ENCODE results near the gene ZHX3. TPM values are rescaled to one million over a fixed set of nuclear protein-coding genes. Genes with fewer than 3 reads are reported as not detected.

The ZHX3 gene
- total and polyA plus RNA-seq, 3 experiments from 2014 or later: 12.1 to 15.3 (median 12.7) TPM

DNA sequence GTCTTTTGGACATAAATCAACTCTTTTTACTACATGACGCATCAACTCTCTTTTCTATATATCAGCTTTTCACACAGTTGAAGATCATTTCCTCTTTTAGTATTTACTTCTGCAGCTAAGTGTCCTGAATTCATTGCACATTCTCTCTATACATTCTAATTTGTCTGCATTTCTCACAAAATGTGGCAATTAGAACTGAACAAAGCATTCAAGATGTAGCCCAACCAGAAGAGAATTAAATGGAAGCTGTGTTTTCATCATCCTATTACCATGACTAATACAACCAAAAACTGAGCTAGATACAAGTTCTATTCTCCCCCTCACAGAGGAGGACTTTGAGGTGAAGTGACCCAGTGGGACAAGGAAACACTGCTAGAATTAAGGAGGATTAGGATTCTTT lies 93.2 kb downstream of the ZHX3 start:
- Histone ChIP-seq H3K27me3 (ENCODE audit: insufficient read depth, low read length, poor library complexity, severe bottlenecking) (no peaks in the 10 kb centered on the region), H3K36me3 (ENCODE audit: insufficient read depth, low read length) (no peaks in the 10 kb centered on the region), H3K27ac (ENCODE audit: low read depth, low read length) (no peak overlapping the region), H3K4me3 (ENCODE audit: low read length) (no peak overlapping the region), H3K4me1 (ENCODE audit: insufficient read depth, low read length) (no peaks in the 10 kb centered on the region), H3K9me3 (ENCODE audit: low read length) (no peaks in the 10 kb centered on the region)
- H3K9me3 Mint-ChIP-seq: no peaks in the 10 kb centered on the region
- DNase-seq: no peak
- H3K36me3 Mint-ChIP-seq: peaks cover 0 to 6% (median 0%) of the 10 kb centered on the region in 3 donors
- ChIA-PET POLR2A (no interaction called here), CTCF (interaction anchor here (0.6 to 2.8 kb wide), 4 partner anchors 11 to 116 kb away, joined by 3 to 14 read pairs (median 4); partner anchors contain the start of genes LPIN3 and PLCG1)
- no peaks in the 10 kb centered on the region for H3K4me1 Mint-ChIP-seq
- H3K27ac Mint-ChIP-seq: no peak overlapping the region
- H3K4me3 Mint-ChIP-seq: no peak overlapping the region
- no peaks in the 10 kb centered on the region for H3K27me3 Mint-ChIP-seq

- H3K4me1 Mint-ChIP-seq: no peaks in the 10 kb centered on the region
- CTCF ChIA-PET: interaction anchor here (2.3 to 2.8 kb wide), 2 partner anchors 9 to 87 kb away, joined by 10 to 14 read pairs; no protein-coding TSS in a partner anchor
- Histone ChIP-seq H3K4me3 (ENCODE audit: low read length) (no peak overlapping the region), H3K9me3 (ENCODE audit: low read length) (no peaks in the 10 kb centered on the region), H3K27me3 (ENCODE audit: insufficient read depth, low read length, poor library complexity, severe bottlenecking) (no peaks in the 10 kb centered on the region), H3K36me3 (ENCODE audit: insufficient read depth, low read length) (no peaks in the 10 kb centered on the region), H3K27ac (ENCODE audit: low read depth, low read length) (no peak overlapping the region), H3K4me1 (ENCODE audit: insufficient read depth, low read length) (no peaks in the 10 kb centered on the region)
- H3K4me3 Mint-ChIP-seq: no peak overlapping the region
- H3K36me3 Mint-ChIP-seq: peaks cover 0 to 6% (median 0%) of the 10 kb centered on the region in 3 donors
- POLR2A ChIA-PET: no interaction called here
- no peak for DNase-seq
- no peaks in the 10 kb centered on the region for H3K27me3 Mint-ChIP-seq
- H3K9me3 Mint-ChIP-seq: no peaks in the 10 kb centered on the region
- peak overlapping the region in 1 of 8 donors; percentile 36 for H3K27ac Mint-ChIP-seq
These were observed 94.4 kb downstream of the ZHX3 start for GRCh38 chr20:41223112-41223511.

- DNase-seq: no peak
- POLR2A ChIA-PET: no interaction called here
These were observed 94.8 kb downstream of the ZHX3 start for GRCh38 chr20:41222703-41223102.

DNA sequence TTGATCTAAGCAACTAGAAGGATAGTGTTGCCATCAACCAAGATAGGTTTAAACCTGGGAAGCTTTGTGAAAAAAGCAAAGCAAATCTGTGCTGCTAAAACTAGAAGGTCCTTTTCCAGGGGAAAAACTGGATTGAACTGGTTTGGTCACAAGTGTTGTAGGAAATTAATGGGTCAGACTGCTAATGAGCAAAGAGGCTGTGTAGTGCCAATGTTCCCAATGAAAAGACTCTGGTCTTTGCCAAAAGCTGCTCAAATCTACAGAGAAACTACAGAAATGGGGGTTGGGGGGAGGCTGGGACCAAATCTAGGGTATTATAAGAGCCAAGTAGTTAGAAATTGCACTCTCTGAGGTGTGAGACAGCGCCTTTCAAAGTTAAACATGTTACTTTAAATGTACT lies 95.2 kb downstream of the ZHX3 start:
- Histone ChIP-seq H3K4me1 (ENCODE audit: insufficient read depth, low read length) (no peaks in the 10 kb centered on the region), H3K27me3 (ENCODE audit: insufficient read depth, low read length, poor library complexity, severe bottlenecking) (no peaks in the 10 kb centered on the region), H3K27ac (ENCODE audit: low read depth, low read length) (no peak overlapping the region), H3K4me3 (ENCODE audit: low read length) (no peak overlapping the region), H3K9me3 (ENCODE audit: low read length) (no peaks in the 10 kb centered on the region), H3K36me3 (ENCODE audit: insufficient read depth, low read length) (no peaks in the 10 kb centered on the region)
- Mint-ChIP-seq H3K9me3 (no peaks in the 10 kb centered on the region), H3K27me3 (no peaks in the 10 kb centered on the region), H3K4me3 (no peak overlapping the region), H3K4me1 (no peaks in the 10 kb centered on the region), H3K36me3 (peaks cover 0 to 6% (median 0%) of the 10 kb centered on the region in 3 donors), H3K27ac (no peak overlapping the region)
- DNase-seq: no peak
- CTCF ChIA-PET: interaction anchor here (2.3 kb wide), 1 partner anchor 10 kb away, joined by 10 read pairs; no protein-coding TSS in a partner anchor
- POLR2A ChIA-PET: no interaction called here

More at GRCh38 chr20:41222703-41223102, 94.8 kb downstream of the ZHX3 start:
- H3K27ac Mint-ChIP-seq: peak overlapping the region in 1 of 8 donors; percentile 36
- H3K9me3 ChIP-seq (ENCODE audit: low read length): no peaks in the 10 kb centered on the region
- H3K27me3 Mint-ChIP-seq: no peaks in the 10 kb centered on the region
- peaks cover 0 to 6% (median 0%) of the 10 kb centered on the region in 3 donors for H3K36me3 Mint-ChIP-seq
- CTCF ChIA-PET: interaction anchor here (2.3 to 2.8 kb wide), 2 partner anchors 10 to 87 kb away, joined by 10 to 14 read pairs; no protein-coding TSS in a partner anchor
- no peak overlapping the region for H3K4me3 ChIP-seq (ENCODE audit: low read length)
- H3K4me3 Mint-ChIP-seq: no peak overlapping the region
- no peaks in the 10 kb centered on the region for H3K9me3 Mint-ChIP-seq
- H3K4me1 Mint-ChIP-seq: no peaks in the 10 kb centered on the region
- H3K27me3 ChIP-seq (ENCODE audit: insufficient read depth, low read length, poor library complexity, severe bottlenecking): no peaks in the 10 kb centered on the region
- H3K36me3 ChIP-seq (ENCODE audit: insufficient read depth, low read length): no peaks in the 10 kb centered on the region
- H3K4me1 ChIP-seq (ENCODE audit: insufficient read depth, low read length): no peaks in the 10 kb centered on the region
- no peak overlapping the region for H3K27ac ChIP-seq (ENCODE audit: low read depth, low read length)

DNA sequence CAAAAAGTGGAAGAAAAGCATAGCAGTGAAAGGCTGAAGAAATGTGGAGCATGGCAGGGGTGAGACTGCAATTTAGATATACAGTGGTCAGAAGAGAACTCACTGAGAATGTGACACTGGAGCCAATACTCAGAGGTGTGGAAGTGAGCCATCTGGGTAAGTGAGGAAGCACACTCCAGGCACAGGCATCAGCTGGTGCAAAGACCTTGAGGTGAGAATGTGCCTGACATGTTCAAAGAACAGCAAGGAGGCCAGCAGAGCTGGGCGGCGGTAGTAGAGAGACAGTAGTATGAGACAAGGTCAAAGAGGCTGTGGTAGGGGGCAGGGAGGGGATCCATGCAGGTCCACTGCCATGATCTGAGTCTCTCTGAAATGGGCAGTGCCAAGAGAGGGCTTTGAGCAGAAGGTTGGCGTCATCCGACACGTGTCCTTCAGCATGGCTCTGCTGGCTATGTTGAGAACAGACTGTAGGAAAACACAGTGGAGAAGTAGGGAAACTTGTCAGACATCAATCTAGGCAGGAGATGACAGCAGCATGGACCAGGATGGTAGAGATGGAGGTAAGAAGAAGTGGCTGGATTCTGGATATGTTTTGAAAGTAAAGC lies 95.8 kb downstream of the ZHX3 start:
- Mint-ChIP-seq H3K27ac (peak overlapping the region in 2 of 8 donors; percentile 40 to 56), H3K9me3 (no peaks in the 10 kb centered on the region), H3K36me3 (peaks cover 0 to 6% (median 0%) of the 10 kb centered on the region in 3 donors), H3K4me3 (no peak overlapping the region), H3K4me1 (no peaks in the 10 kb centered on the region), H3K27me3 (no peaks in the 10 kb centered on the region)
- CTCF ChIA-PET: interaction anchor here (2.3 kb wide), 1 partner anchor 11 kb away, joined by 10 read pairs; no protein-coding TSS in a partner anchor
- no peaks in the 10 kb centered on the region for H3K36me3 ChIP-seq (ENCODE audit: insufficient read depth, low read length)
- H3K27me3 ChIP-seq (ENCODE audit: insufficient read depth, low read length, poor library complexity, severe bottlenecking): no peaks in the 10 kb centered on the region
- no peak for DNase-seq
- H3K27ac ChIP-seq (ENCODE audit: low read depth, low read length): no peak overlapping the region
- H3K9me3 ChIP-seq (ENCODE audit: low read length): no peaks in the 10 kb centered on the region
- H3K4me1 ChIP-seq (ENCODE audit: insufficient read depth, low read length): no peaks in the 10 kb centered on the region
- POLR2A ChIA-PET: no interaction called here
- H3K4me3 ChIP-seq (ENCODE audit: low read length): no peak overlapping the region

- Histone ChIP-seq H3K27ac (ENCODE audit: low read depth, low read length) (no peak overlapping the region), H3K36me3 (ENCODE audit: insufficient read depth, low read length) (no peaks in the 10 kb centered on the region), H3K4me3 (ENCODE audit: low read length) (no peak overlapping the region), H3K4me1 (ENCODE audit: insufficient read depth, low read length) (no peaks in the 10 kb centered on the region), H3K9me3 (ENCODE audit: low read length) (no peaks in the 10 kb centered on the region), H3K27me3 (ENCODE audit: insufficient read depth, low read length, poor library complexity, severe bottlenecking) (no peaks in the 10 kb centered on the region)
- Mint-ChIP-seq H3K36me3 (peaks cover 0 to 6% (median 0%) of the 10 kb centered on the region in 3 donors), H3K4me1 (no peaks in the 10 kb centered on the region), H3K4me3 (no peak overlapping the region), H3K27ac (peak overlapping the region in 4 of 8 donors; percentile 12 to 77 (median 34)), H3K27me3 (no peaks in the 10 kb centered on the region), H3K9me3 (no peaks in the 10 kb centered on the region)
- POLR2A ChIA-PET: no interaction called here
- CTCF ChIA-PET: interaction anchor here (0.8 to 1.4 kb wide), 3 partner anchors 13 to 120 kb away, joined by 3 to 4 read pairs (median 4); no protein-coding TSS in a partner anchor
- no peak for DNase-seq
These were observed 97.7 kb downstream of the ZHX3 start for GRCh38 chr20:41219824-41220223.

GRCh38 chr20:41218466-41218865 lies 99.1 kb downstream of the ZHX3 start:
- no peak overlapping the region for H3K4me3 ChIP-seq (ENCODE audit: low read length)
- CTCF ChIA-PET: interaction anchor here (0.6 to 1.2 kb wide), 4 partner anchors 45 to 141 kb away, joined by 3 to 5 read pairs (median 3); no protein-coding TSS in a partner anchor
- no peaks in the 10 kb centered on the region for H3K27me3 Mint-ChIP-seq
- H3K9me3 ChIP-seq (ENCODE audit: low read length): no peaks in the 10 kb centered on the region
- H3K27ac Mint-ChIP-seq: no peak overlapping the region
- H3K27ac ChIP-seq (ENCODE audit: low read depth, low read length): no peak overlapping the region
- no peaks in the 10 kb centered on the region for H3K27me3 ChIP-seq (ENCODE audit: insufficient read depth, low read length, poor library complexity, severe bottlenecking)
- POLR2A ChIA-PET: no interaction called here
- no peaks in the 10 kb centered on the region for H3K36me3 ChIP-seq (ENCODE audit: insufficient read depth, low read length)
- no peaks in the 10 kb centered on the region for H3K4me1 ChIP-seq (ENCODE audit: insufficient read depth, low read length)
- H3K4me1 Mint-ChIP-seq: no peaks in the 10 kb centered on the region
- no peak for DNase-seq
- no peaks in the 10 kb centered on the region for H3K9me3 Mint-ChIP-seq
- H3K36me3 Mint-ChIP-seq: peaks cover 0 to 6% (median 0%) of the 10 kb centered on the region in 3 donors
- H3K4me3 Mint-ChIP-seq: no peak overlapping the region

DNA sequence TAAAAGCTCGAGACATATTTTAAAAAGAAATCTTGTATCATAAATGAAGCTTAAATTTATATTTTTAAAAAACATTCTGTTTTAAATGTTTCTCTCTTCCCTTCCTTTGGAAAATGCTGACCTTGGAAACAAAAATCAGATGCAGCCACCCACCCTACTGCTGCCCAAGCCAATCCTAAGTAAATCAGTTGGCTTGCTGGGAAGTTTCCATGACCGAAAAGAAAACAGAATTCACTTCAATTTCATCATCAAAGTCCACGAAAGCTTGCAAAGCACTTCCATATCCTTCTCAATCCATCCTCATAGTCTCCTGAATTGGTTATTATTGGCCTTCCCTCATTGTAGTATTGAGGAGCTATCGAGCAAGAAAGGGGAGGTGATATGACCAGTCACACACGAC lies 100.1 kb downstream of the ZHX3 start:
- H3K27ac Mint-ChIP-seq: no peak overlapping the region
- ChIA-PET POLR2A (no interaction called here), CTCF (no interaction called here)
- no peaks in the 10 kb centered on the region for H3K4me1 ChIP-seq (ENCODE audit: insufficient read depth, low read length)
- no peak overlapping the region for H3K4me3 Mint-ChIP-seq
- H3K27me3 Mint-ChIP-seq: no peaks in the 10 kb centered on the region
- no peak overlapping the region for H3K27ac ChIP-seq (ENCODE audit: low read depth, low read length)
- no peaks in the 10 kb centered on the region for H3K9me3 Mint-ChIP-seq
- no peaks in the 10 kb centered on the region for H3K27me3 ChIP-seq (ENCODE audit: insufficient read depth, low read length, poor library complexity, severe bottlenecking)
- no peaks in the 10 kb centered on the region for H3K9me3 ChIP-seq (ENCODE audit: low read length)
- H3K36me3 ChIP-seq (ENCODE audit: insufficient read depth, low read length): no peaks in the 10 kb centered on the region
- H3K36me3 Mint-ChIP-seq: peaks cover 0 to 6% (median 0%) of the 10 kb centered on the region in 3 donors
- no peaks in the 10 kb centered on the region for H3K4me1 Mint-ChIP-seq
- H3K4me3 ChIP-seq (ENCODE audit: low read length): no peak overlapping the region
- DNase-seq: no peak

Data from CD8-positive, alpha-beta memory T cell (primary cell).